ENCODE data around the gene LYRM7.

DNA sequence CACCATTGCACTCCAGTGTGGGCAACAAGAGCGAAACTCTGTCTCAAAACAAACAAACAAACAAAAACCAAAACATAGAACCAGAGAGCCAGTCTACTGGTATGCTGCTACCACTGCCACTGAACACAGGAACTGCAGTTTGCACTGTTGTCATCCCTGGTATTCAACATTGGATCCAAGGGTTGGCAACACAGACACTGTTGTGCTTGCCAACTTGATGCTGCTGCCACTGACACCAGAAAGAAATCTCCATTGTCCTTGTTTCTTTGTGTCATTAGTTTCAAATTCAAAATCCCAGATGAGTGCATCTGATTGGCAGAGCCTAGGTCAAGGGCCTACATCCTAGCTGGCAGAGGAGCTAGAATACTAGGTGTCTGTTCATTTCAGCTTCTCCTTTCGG is 21.9 kb upstream of the LYRM7 start:
- TF ChIP-seq POLR2AphosphoS5 (IDR thresholded peaks at IDR 0.05) (no peak), POLR2A (IDR thresholded peaks at IDR 0.05) (no peak), EP300 (IDR thresholded peaks at IDR 0.05) (no peak)
- TF ChIP-seq, protein P1, sequence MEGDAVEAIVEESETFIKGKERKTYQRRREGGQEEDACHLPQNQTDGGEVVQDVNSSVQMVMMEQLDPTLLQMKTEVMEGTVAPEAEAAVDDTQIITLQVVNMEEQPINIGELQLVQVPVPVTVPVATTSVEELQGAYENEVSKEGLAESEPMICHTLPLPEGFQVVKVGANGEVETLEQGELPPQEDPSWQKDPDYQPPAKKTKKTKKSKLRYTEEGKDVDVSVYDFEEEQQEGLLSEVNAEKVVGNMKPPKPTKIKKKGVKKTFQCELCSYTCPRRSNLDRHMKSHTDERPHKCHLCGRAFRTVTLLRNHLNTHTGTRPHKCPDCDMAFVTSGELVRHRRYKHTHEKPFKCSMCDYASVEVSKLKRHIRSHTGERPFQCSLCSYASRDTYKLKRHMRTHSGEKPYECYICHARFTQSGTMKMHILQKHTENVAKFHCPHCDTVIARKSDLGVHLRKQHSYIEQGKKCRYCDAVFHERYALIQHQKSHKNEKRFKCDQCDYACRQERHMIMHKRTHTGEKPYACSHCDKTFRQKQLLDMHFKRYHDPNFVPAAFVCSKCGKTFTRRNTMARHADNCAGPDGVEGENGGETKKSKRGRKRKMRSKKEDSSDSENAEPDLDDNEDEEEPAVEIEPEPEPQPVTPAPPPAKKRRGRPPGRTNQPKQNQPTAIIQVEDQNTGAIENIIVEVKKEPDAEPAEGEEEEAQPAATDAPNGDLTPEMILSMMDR (IDR thresholded peaks at IDR 0.05) = no peak
